ENCODE results near the gene ADNP. TPM values are rescaled to one million over a fixed set of nuclear protein-coding genes. Genes with fewer than 3 reads are reported as not detected.

The ADNP gene
- total RNA-seq, 1 donor from 2014 or later: 21.1 TPM

DNA sequence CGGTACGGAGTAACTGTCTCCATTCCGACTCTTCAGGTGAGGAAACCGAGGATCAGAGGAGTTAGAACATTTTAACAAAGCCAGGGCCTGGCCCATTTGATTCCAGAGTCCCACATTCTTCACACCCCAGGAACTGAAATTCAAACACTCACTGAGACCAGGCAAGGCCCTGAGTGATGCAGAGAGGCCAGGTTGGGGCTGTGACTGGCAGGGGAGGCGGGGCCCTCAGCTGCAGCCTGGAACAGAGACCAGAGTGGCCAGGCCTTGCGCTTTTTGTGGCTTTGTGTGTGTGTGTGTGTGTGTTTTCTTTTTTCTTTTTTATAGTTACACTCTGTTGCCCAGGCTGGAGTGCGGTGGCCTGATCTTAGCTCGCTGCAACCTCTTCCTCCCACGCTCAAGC, 79.2 kb downstream of the ADNP start:
- no peak for DNase-seq (ENCODE audit: low spot score)
- ATAC-seq: no peak

DNA sequence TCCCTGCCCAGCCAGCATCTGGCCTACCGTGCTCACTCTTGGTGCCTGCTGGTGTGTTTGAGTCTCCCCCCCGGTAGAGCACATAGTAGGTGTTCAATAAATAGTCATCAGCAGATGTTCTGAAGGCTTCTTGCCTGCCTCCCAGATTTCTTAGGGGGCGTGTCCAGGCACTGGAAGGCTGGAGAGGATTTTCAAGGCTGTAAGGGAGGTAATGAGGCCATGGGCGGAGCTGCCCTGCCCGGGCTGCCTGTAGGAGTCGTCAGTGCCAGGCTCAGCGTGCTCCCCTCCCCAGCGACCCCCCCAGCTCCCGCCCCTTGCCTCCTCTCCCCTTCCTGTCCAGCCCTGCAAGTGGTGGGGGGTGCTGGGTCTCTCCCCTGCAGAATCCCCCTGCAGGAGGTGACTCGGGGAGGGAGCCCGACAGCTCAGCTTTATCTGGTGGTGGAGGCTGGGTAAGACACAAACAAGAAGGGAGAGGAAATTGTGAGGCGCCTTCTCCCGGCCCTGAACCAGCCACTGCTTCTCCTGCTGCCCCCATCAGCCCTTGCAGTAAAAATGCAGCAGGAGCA, 80.4 kb downstream of the ADNP start:
- ATAC-seq: no peak

DNA sequence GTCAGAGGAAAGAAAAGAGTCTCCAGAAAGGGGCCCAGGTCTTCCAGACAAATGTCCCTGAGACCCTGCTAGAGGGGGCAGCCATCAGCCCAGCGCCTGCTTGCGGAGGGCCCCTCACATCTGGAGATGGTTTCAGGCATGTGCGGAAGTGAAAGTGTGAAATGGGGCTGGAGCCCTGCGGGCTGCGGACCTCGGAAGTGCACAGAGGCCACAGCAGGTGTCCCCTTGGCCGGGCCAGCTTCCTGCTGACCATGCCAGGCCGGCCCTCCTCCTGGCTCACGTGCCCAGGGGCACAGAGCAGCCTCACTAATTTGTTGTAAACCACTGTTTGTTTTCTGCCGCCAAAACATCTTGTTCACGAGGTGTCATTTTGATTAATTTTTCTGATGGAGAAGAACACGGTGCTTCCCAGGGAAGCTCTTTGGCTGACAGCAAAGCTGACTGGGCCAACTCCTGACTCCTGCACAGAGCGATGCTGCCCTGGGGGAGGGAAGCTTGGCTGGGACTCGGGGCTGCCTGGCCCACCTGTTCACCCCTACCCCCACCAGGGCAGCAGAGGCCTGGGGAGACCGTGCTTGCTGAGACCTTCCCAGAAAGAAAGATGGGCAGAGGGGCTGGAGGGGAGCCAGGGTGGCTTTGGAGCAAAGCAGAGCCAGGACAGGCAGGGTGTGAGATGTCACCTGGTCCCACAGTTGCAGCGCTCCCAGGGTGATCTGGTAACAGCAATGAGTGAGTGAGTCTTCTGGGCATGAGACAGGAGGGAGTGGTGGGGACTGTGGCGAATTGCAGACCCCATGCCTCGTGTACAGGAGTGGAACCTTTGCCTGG, 82.2 kb downstream of the ADNP start:
- DNase-seq (ENCODE audit: low spot score): peak; percentile 80

More for the DNA sequence above, 80.4 kb downstream of the ADNP start:
- no peak for DNase-seq (ENCODE audit: low spot score)

DNA sequence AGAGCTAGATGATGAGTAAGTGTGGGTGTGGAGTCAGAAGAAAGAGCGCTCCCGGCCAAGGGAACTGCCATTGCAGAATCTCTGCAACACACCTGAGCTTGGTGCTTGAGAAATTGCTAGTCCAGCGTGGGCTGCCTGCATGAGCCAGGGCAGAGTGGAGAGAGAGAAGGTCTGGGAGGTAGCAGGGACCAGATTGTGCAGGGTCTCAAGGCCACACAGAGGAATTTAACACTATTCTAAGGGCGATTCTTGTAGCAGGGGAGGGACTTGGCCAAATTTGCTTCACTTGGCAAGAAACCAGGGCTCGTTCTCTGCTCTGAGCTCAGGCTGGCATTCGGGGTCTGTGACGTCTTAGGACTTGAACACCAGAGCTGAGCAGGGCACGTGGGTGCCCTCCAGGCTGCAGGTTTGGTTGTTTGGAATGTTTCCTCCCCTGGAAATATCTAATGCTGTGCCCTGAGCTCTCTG, 82.9 kb downstream of the ADNP start:
- peak; percentile 62 for DNase-seq (ENCODE audit: low spot score)
- ATAC-seq: peak; percentile 68

More for the DNA sequence above, 82.2 kb downstream of the ADNP start:
- ATAC-seq: peak; percentile 94

DNA sequence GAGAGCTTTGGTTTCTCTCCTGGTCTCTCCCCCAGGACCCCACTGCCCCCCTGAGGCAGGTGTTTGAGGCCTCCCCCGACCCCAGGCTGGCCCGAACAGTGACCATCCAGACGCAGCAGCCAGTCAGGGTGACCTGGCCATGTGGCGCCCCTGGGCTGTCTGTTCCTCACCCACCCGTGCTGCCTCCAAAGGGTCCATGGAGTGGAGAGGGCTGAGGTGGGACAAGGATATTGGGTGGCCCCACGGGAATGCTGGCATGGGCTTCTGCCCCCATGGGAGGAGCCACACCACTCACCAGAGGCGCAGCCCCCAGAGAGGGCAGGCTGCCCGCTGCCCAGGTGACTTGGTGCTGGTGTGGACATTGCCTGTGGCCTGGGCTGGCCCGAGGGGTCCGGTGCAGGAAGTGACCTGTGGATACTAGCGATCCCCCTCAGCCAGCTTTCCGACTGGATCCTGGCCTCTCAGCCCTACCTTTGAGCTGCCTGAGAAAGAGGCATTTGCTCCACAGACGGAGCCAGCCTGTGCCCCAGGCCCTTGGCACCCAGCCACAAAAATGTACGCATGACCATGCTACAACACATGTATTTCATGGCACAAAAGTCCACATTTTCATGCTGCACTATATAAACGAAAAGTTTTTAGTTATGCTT, 85.5 kb downstream of the ADNP start:
- no peak for ATAC-seq
- DNase-seq (ENCODE audit: low spot score): no peak

DNA sequence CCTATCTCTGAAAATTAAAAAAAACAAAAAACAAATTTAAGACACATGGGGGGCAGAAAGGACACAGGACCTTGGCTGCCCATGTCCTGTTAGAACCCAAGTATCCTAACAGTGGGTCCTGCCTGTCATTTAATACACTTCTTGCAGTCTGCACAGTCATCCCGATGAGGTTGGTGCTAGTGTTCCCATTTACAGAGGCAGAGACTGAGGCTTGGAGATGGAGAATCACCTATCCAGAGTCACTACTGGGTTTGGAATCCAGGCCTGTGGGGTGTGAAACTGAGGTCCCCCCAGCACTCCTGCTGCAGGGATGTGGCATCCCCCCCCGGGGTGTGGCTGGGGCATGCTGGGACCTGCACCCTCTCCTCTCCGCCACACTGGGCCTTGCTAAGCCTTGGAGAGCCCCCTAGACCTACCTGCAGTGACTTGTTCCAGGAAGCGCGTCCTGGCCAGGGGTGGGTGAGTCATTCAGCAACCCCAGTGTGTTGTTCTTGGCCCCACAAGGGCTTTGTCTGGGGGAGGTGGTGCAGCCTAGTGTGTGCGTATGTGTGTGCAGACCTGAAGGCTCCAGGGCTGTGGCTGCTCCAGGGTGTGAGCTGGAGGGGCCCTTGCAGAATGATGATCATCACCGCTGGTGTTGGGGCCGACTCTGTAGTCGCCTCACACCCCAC, 86.7 kb downstream of the ADNP start:
- no peak for ATAC-seq
- DNase-seq (ENCODE audit: low spot score): no peak

DNA sequence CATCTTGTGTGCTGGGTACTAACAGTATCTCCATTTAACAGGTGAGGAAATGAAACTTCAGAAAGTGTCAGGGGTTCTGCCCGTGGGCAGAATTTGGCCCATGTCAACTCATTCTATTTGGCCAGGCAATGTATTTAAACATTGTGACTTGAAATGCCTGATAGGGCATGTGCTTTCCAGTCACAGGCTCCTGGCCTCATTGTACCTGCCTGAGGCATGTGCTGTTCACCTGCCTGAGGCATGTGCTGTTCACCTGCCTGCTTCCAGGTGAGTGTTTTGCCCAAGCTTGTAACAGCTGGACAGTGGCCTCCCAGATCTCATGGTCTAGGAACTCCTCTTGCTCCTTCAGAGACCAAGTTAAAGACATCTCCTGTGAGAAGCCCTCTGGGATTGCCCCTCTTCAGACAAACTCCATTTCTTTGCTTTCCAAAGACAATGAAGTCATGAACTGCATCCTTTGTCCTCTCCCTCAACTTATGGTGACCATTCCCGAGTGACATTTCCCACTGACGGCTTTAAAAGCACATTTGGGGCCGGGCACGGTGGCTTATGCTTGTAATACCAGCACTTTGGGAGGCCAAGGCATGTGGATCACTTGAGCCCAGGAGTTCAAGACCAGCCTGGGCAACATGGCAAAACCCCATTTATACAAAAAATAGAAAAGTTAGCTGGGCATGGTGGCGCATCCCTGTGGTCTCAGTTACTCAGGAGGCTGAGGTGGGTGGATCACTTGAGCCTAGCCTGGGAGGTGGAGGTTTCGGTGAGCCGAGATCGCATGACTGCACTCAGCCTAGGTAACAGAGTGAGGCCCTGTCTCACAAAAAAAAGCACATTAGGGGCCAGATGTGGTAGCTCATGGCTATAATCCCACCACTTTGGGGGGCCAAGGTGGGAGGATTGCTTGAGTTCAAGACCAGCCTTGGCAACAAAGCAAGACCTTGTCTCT, 87.6 kb downstream of the ADNP start:
- ATAC-seq (no peak), DNase-seq (ENCODE audit: low spot score) (no peak)

DNA sequence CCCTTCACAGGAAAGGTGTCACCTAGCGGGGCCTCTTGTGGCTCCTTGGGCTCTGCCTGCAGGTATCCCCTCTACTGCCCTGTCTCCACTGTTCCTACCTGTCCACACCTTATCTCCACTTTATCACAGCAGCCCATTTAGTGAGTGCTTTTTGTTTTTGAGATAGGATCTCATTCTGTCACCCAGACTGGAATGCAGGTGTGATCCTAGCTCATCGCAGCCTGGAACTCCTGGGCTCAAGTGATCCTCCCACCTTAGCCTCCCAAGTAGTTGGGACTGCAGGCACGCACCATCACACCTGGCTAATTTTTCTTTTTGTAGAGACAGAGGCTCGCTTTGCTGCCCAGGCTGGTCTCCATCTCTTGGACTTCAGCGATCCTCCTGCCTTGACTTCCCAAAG, 88.4 kb downstream of the ADNP start:
- ATAC-seq: no peak
- no peak for DNase-seq (ENCODE audit: low spot score)

Other genes with a start within 250 kb of the ADNP start
- 20.1 TPM for gene RIPOR3, start 239.9 kb downstream of the ADNP start, total RNA-seq
- 10.9 TPM for gene PARD6B, start 199.9 kb downstream of the ADNP start, total RNA-seq
- 0.83 TPM for gene BCAS4, start 136.4 kb downstream of the ADNP start, total RNA-seq
- 13.6 TPM for gene DPM1, start 27.1 kb upstream of the ADNP start, total RNA-seq
- gene MOCS3, start 27.4 kb upstream of the ADNP start, total RNA-seq: 2.6 TPM
- 0.20 TPM for gene KCNG1, start 91.7 kb upstream of the ADNP start, total RNA-seq